IMR-90 (cell line): ENCODE measurements around the gene ORC1. TPM values are rescaled to one million over a fixed set of nuclear protein-coding genes. Genes with fewer than 3 reads are reported as not detected.

ENCODE experiments used
- ATAC-seq: fragments of 200-7000 bp; cut with Tn5 transposase; 2 replicates; pipeline ENCODE4 v1.9.1; 2020; ENCODE audit warnings: low read depth, mild to moderate bottlenecking, moderate library complexity
- BruUV-seq: library from RNA; stranded (reverse); fragments of 400-500 nt; replicated peaks from 2 replicates; lab custom pipeline; 2021; lab: Mats Ljungman, UMichigan
- CTCF ChIA-PET: fragments of 300-600 bp; formaldehyde crosslinking; extraction: SDS; loops from one replicate; lab custom pipeline; 2021; ENCODE audit warnings: antibody characterized with exemption; lab: Yijun Ruan, JAX
- POLR2A ChIA-PET: fragments of 300-600 bp; sonication (Branson Sonifier 250); formaldehyde crosslinking; loops from one replicate; lab custom pipeline; 2022; ENCODE audit warnings: antibody characterized with exemption; ENCODE audit not compliant: unreplicated experiment; lab: Charles Lee
- DNase-seq: peaks from one replicate; pipeline ENCODE4 v3.0.0; 2013
- H2AFZ ChIP-seq: replicated peaks from 2 replicates; pipeline ENCODE3; 2013; ENCODE audit warnings: low read length, mild to moderate bottlenecking; ENCODE audit not compliant: poor library complexity
- H2AK5ac ChIP-seq: 2 replicates; pipeline ENCODE4 v1.6.1; 2013; ENCODE audit warnings: low read depth, low read length, inconsistent platforms
- H2AK9ac ChIP-seq: replicated peaks from 2 replicates; pipeline ENCODE3; 2013; ENCODE audit warnings: mild to moderate bottlenecking, low read depth, low read length, moderate library complexity; ENCODE audit not compliant: poor library complexity
- H2BK120ac ChIP-seq: 2 replicates; pipeline ENCODE4 v1.6.1; 2013; ENCODE audit warnings: low read depth, low read length, inconsistent platforms
- H2BK15ac ChIP-seq: 3 replicates; pipeline ENCODE4 v1.6.1; 2013; ENCODE audit warnings: low read depth, low read length, inconsistent platforms
- H2BK20ac ChIP-seq: 2 replicates; pipeline ENCODE4 v1.6.1; 2013; ENCODE audit warnings: low read depth, mild to moderate bottlenecking, inconsistent platforms, low read length, moderate library complexity
- H2BK5ac ChIP-seq: 2 replicates; pipeline ENCODE4 v1.6.1; 2013; ENCODE audit warnings: mild to moderate bottlenecking, low read depth, low read length, inconsistent platforms; ENCODE audit not compliant: poor library complexity, severe bottlenecking
- H3K14ac ChIP-seq: replicated peaks from 2 replicates; pipeline ENCODE4 v1.6.1; 2013; ENCODE audit warnings: low read depth, low read length, inconsistent platforms
- H3K18ac ChIP-seq: 2 replicates; pipeline ENCODE4 v1.6.1; 2013; ENCODE audit warnings: low read depth, low read length, control low read depth
- H3K23ac ChIP-seq: 2 replicates; pipeline ENCODE4 v1.6.1; 2013; ENCODE audit warnings: low read depth, low read length, inconsistent platforms
- H3K27ac ChIP-seq: 2 replicates; pipeline ENCODE4 v1.5.1; 2013; ENCODE audit warnings: mild to moderate bottlenecking, control low read depth, low read length; ENCODE audit not compliant: insufficient read depth
- H3K27me3 ChIP-seq: 2 replicates; pipeline ENCODE4 v1.6.1; 2013; ENCODE audit warnings: low read length; ENCODE audit not compliant: control insufficient read depth, insufficient read depth
- H3K36me3 ChIP-seq: 2 replicates; pipeline ENCODE4 v1.6.1; 2013; ENCODE audit warnings: low read length, mixed read lengths; ENCODE audit not compliant: control insufficient read depth, insufficient read depth
- H3K4ac ChIP-seq: 2 replicates; pipeline ENCODE4 v1.6.1; 2013; ENCODE audit warnings: low read depth, low read length, inconsistent platforms
- H3K4me1 ChIP-seq: 2 replicates; pipeline ENCODE4 v1.6.1; 2013; ENCODE audit warnings: low read length, mixed read lengths; ENCODE audit not compliant: control insufficient read depth, insufficient read depth
- H3K4me2 ChIP-seq: 2 replicates; pipeline ENCODE4 v1.6.1; 2013; ENCODE audit warnings: low read depth, mild to moderate bottlenecking, control low read depth, low read length, moderate library complexity
- H3K4me3 ChIP-seq: 2 replicates; pipeline ENCODE4 v1.5.1; 2013; ENCODE audit warnings: low read depth, mild to moderate bottlenecking, control low read depth, low read length, moderate library complexity; ENCODE audit not compliant: insufficient read depth
- H3K56ac ChIP-seq: 2 replicates; pipeline ENCODE4 v1.6.1; 2013; ENCODE audit warnings: low read length, inconsistent platforms; ENCODE audit not compliant: insufficient read depth; ENCODE audit errors: extremely low read depth
- H3K79me1 ChIP-seq, 2 experiments: 2 replicates each; pipeline ENCODE4 v1.6.1; 2013; ENCODE audit warnings: low read length in 2 of 2, inconsistent platforms in 1 of 2, low read depth in 1 of 2
- H3K9ac ChIP-seq: 2 replicates; pipeline ENCODE4 v1.6.1; 2013; ENCODE audit warnings: low read depth, low read length, control low read depth
- H3K9me1 ChIP-seq: 2 replicates; pipeline ENCODE4 v1.6.1; 2013; ENCODE audit warnings: low read length, inconsistent platforms; ENCODE audit not compliant: insufficient read depth
- H3K9me3 ChIP-seq: 2 replicates; pipeline ENCODE4 v1.6.1; 2013; ENCODE audit warnings: low read length; ENCODE audit not compliant: control insufficient read depth, insufficient read depth
- H4K20me1 ChIP-seq: 2 replicates; pipeline ENCODE4 v1.6.1; 2013; ENCODE audit warnings: low read length, inconsistent platforms; ENCODE audit not compliant: insufficient read depth
- H4K5ac ChIP-seq: 2 replicates; pipeline ENCODE4 v1.6.1; 2013; ENCODE audit warnings: mild to moderate bottlenecking, low read depth, low read length, control low read depth
- H4K8ac ChIP-seq, 2 experiments: 2 replicates each; pipeline ENCODE4 v1.6.1; 2013; ENCODE audit warnings: low read depth in 2 of 2, low read length in 2 of 2, control low read depth in 1 of 2, inconsistent platforms in 1 of 2
- H4K91ac ChIP-seq: 2 replicates; pipeline ENCODE4 v1.6.1; 2013; ENCODE audit warnings: low read depth, low read length, inconsistent platforms; ENCODE audit not compliant: insufficient read depth
- BHLHE40 ChIP-seq: fragments of 150-350 bp; IDR thresholded peaks from 2 replicates; pipeline ENCODE4 v1.6.1; 2016; ENCODE audit warnings: mild to moderate bottlenecking, low read depth, low read length
- CEBPB ChIP-seq: IDR thresholded peaks from 2 replicates; pipeline ENCODE4 v1.6.1; 2012; ENCODE audit warnings: low read depth, low read length, improper control_type of control experiment
- FOS ChIP-seq: fragments of 150-350 bp; IDR thresholded peaks from 2 replicates; pipeline ENCODE4 v1.6.1; 2016; ENCODE audit warnings: low read depth, low read length
- MAZ ChIP-seq: IDR thresholded peaks from 2 replicates; pipeline ENCODE4 v1.6.1; 2012; ENCODE audit warnings: low read depth, mild to moderate bottlenecking, low read length, improper control_type of control experiment, moderate library complexity, borderline replicate concordance
- POLR2A ChIP-seq: IDR thresholded peaks from 2 replicates; pipeline ENCODE4 v1.6.1; 2012; ENCODE audit warnings: mild to moderate bottlenecking, low read depth, low read length
- RAD21 ChIP-seq: IDR thresholded peaks from 2 replicates; pipeline ENCODE4 v1.6.1; 2012; ENCODE audit warnings: low read length, improper control_type of control experiment
- RCOR1 ChIP-seq: IDR thresholded peaks from 2 replicates; pipeline ENCODE4 v1.6.1; 2012; ENCODE audit warnings: mild to moderate bottlenecking, low read length, improper control_type of control experiment; ENCODE audit not compliant: insufficient replicate concordance
- RFX5 ChIP-seq: IDR thresholded peaks from 2 replicates; pipeline ENCODE4 v1.8.0; 2012; ENCODE audit warnings: low read depth, mild to moderate bottlenecking, low read length, moderate library complexity
- WGBS, 2 experiments: methylation state at CpG; one replicate each; pipeline versions ENCODE4 v1.1.5 to v1.1.7; 2013; ENCODE audit warnings: missing lambda C conversion rate in 2 of 2; ENCODE audit not compliant: insufficient read length in 1 of 2; ENCODE audit errors: extremely low coverage in 2 of 2; 5-methylcytosine and 5-hydroxymethylcytosine counted together
- dilution Hi-C: fragments of 300-500 bp; cut with HindIII; formaldehyde crosslinking; loops from one replicate; pipeline ENCODE4 v1.14.3; 2018; ENCODE audit warnings: low sequenced_read_pairs; ENCODE audit not compliant: unreplicated experiment
- in situ Hi-C: fragments of 300-500 bp; cut with MboI; formaldehyde crosslinking; loops from 3 replicates; pipeline ENCODE4 v1.14.3; 2019; ENCODE audit warnings: low sequenced_read_pairs, inconsistent platforms, mixed read lengths
- intact Hi-C: fragments of 100-400 bp; cut with micrococcal nuclease; formaldehyde crosslinking; loops from 2 replicates; pipeline ENCODE4 v1.10.0; 2022
- polyA plus RNA-seq, 3 experiments: library from polyadenylated mRNA; depleted of rRNA; stranded (reverse); fragments of >200 nt; gene quantifications; 2 replicates each; pipeline ENCODE4 v1.2.3, GENCODE V29; 2012; ENCODE audit warnings: low replicate concordance in 1 of 3
- total RNA-seq: library from RNA; depleted of rRNA; stranded (reverse); fragments of >200 nt; gene quantifications from 2 replicates; pipeline ENCODE4 v1.2.3, GENCODE V29; 2012
- TF ChIP-seq, protein P1 (sequence below): fragments of 150-350 bp; IDR thresholded peaks from 2 replicates; pipeline ENCODE4 v1.6.1; 2017; ENCODE audit warnings: mild to moderate bottlenecking, antibody characterized with exemption, low read length, low read depth

Gene ORC1
- total and polyA plus RNA-seq, 2 of the 4 experiments (the other 2 are of a cell fraction), result 6.3 to 10.6 TPM

GRCh38 chr1:52404975-52405338 lies 734 bp upstream of the ORC1 start:
- no peak overlapping the region for H3K18ac ChIP-seq
- no peaks in the 10 kb centered on the region for H4K20me1 ChIP-seq
- dilution Hi-C loops, result no loop called here
- peak overlapping the region; percentile 95 for H3K56ac ChIP-seq
- H3K9me1 ChIP-seq, result no peaks in the 10 kb centered on the region
- intact Hi-C loops, result loop anchor here (1.0 kb wide), 1 partner anchor 281 kb away; no protein-coding TSS in a partner anchor
- BruUV-seq, result no TSS peak
- H2AK5ac ChIP-seq, result peak overlapping the region; percentile 72
- H4K91ac ChIP-seq, result peak overlapping the region; percentile 91; the same call in 1 of the 2 replicates
- no peak for ATAC-seq
- in situ Hi-C loops, result loop anchor here (10.0 kb wide), 1 partner anchor 280 kb away; no protein-coding TSS in a partner anchor
- peak overlapping the region; percentile 65 for H3K14ac ChIP-seq
- peaks cover 11 to 50% of the 10 kb centered on the region in 2 experiments; a peak in 3 of 4 replicates for H3K79me1 ChIP-seq
- H4K5ac ChIP-seq, result peak overlapping the region; percentile 96
- H3K4me3 ChIP-seq, result peak overlapping the region; percentile 83
- CTCF ChIA-PET, result interaction anchor here (0.9 to 1.2 kb wide), 2 partner anchors 9 to 21 kb away, joined by 3 to 4 read pairs; no protein-coding TSS in a partner anchor
- no peak overlapping the region for H2BK120ac ChIP-seq
- no peak for DNase-seq
- no peak overlapping the region for H2BK20ac ChIP-seq
- H3K27me3 ChIP-seq, result no peaks in the 10 kb centered on the region
- H2BK5ac ChIP-seq, result peak overlapping the region; percentile 93
- peak overlapping the region; percentile 96 for H3K9ac ChIP-seq
- peaks cover 12% of the 10 kb centered on the region for H3K36me3 ChIP-seq
- H3K4ac ChIP-seq, result peak overlapping the region; percentile 97
- H2AK9ac ChIP-seq, result peak overlapping the region; percentile 77
- peak overlapping the region; percentile 86 to 100 for H4K8ac ChIP-seq
- H3K4me2 ChIP-seq, result peak overlapping the region; percentile 94
- WGBS, 2 experiments, result 0% methylated on average over 5 of the region's 8 CpGs; no CpG with 5 or more reads in 1 of the 2 experiments
- no peak overlapping the region for H2BK15ac ChIP-seq
- no peaks in the 10 kb centered on the region for H3K4me1 ChIP-seq
- H3K23ac ChIP-seq, result peak overlapping the region; percentile 67
- H3K27ac ChIP-seq, result peak overlapping the region; percentile 82
- POLR2A ChIA-PET, result no interaction called here
- H2AFZ ChIP-seq, result peak overlapping the region; percentile 98
- H3K9me3 ChIP-seq, result no peaks in the 10 kb centered on the region
- TF ChIP-seq RAD21 (no peak), BHLHE40 (no peak), FOS (no peak), RCOR1 (no peak), MAZ (no peak), CEBPB (no peak), POLR2A (no peak), RFX5 (no peak)
- TF ChIP-seq, protein P1, sequence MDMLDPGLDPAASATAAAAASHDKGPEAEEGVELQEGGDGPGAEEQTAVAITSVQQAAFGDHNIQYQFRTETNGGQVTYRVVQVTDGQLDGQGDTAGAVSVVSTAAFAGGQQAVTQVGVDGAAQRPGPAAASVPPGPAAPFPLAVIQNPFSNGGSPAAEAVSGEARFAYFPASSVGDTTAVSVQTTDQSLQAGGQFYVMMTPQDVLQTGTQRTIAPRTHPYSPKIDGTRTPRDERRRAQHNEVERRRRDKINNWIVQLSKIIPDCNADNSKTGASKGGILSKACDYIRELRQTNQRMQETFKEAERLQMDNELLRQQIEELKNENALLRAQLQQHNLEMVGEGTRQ, result no peak
